ENCODE data around the gene SKI. TPM values are rescaled to one million over a fixed set of nuclear protein-coding genes. Genes with fewer than 3 reads are reported as not detected.

Gene SKI
- total and polyA plus RNA-seq, 8 donors = 55.8 to 89.0 (median 73.9) TPM

DNA sequence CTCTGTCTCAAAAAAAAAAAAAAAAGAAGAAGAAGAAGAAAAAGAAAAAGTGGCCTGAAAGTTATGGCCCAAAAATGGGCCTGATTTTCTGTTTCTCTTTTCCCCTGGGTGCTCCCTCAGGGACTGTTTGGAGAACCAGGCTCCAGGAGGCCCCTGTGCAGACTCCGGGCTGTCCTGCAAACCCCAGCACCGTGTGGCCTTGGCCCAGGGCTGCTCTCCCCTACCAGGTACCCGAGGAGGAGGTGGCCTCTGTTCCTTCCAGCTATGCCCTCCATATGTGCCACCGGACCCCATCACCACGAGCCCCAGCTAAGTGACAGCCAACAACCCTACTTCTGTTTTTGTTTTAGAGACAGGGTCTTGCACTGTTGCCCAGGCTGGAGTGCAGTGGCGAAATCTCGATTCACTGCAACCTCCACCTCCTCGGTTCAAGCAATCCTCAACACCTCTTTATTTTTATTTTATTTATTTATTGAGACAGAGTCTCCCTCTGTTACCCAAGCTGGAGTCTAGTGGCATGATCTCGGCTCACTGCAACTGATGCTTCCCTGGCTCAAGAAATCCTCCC is 26.0 kb upstream of the SKI start:
- Histone ChIP-seq H3K36me3 (no peaks in the 10 kb centered on the region), H3K4me3 (no peak overlapping the region), H3K9me3 (no peaks in the 10 kb centered on the region), H3K27me3 (no peaks in the 10 kb centered on the region), H3K27ac (no peak overlapping the region), H3K4me1 (peaks cover 16 to 53% of the 10 kb centered on the region in 2 donors)
- DNase-seq = peak in 1 of 4 donors; percentile 64
- intact Hi-C loops (cut with DNase I) = no loop called here
- ATAC-seq = no peak
- no peak for TF ChIP-seq CTCF (IDR thresholded peaks at IDR 0.05)

- DNase-seq (peak in 1 of 4 donors; percentile 55), ATAC-seq (no peak)
- no peak overlapping the region for H3K4me3 ChIP-seq
- no peak overlapping the region for H3K27ac ChIP-seq
- no peaks in the 10 kb centered on the region for H3K9me3 ChIP-seq
- no peak for TF ChIP-seq CTCF (IDR thresholded peaks at IDR 0.05)
- no peaks in the 10 kb centered on the region for H3K27me3 ChIP-seq
- H3K36me3 ChIP-seq = no peaks in the 10 kb centered on the region
- peaks cover 23 to 62% of the 10 kb centered on the region in 2 donors for H3K4me1 ChIP-seq
- intact Hi-C loops (cut with DNase I) = no loop called here
Measured at GRCh38 chr1:2202843-2203601, 25.1 kb upstream of the SKI start.

DNA sequence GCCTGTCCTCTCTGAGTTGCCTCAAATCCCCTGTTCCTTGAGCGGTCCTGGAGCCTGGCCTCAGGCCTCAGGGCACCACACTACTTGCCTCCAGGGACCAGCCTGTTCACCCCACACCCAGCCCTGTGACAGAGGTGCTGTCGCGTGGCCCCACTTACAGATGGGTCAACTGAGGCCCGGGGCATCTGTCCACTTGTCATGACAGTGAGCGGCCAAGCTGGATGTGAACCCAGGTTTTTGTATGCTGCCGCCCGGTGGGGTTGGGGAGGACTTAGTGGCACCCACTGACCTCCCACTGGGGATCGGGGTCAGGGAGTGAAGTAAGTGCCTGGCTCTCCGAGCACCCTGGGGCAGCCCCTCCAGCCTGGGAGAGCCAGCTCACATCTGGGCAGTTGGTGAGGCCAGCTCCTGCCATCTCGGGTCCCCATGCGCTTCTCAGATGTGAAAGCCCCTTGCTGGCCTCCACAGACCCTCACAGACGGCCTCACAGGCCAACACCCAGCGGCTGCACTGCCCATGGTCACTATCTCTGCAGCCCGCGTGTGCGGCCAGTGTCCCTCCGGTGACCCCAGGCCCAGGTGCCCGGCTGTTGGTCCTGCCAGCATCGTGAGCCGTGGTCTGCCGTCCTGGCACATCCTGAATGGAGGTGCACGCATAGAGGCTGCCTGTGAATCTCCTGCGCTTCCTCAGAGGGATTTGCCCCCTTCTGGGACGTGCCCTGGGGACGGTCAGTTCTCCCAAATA is 24.3 kb upstream of the SKI start:
- H3K27me3 ChIP-seq = no peaks in the 10 kb centered on the region
- H3K4me3 ChIP-seq = peak overlapping the region; percentile 33 to 43
- H3K4me1 ChIP-seq = peaks cover 24 to 66% of the 10 kb centered on the region in 2 donors
- DNase-seq (peak in 1 of 4 donors; percentile 83), ATAC-seq (no peak)
- peak overlapping the region; percentile 78 to 84 for H3K27ac ChIP-seq
- TF ChIP-seq CTCF (IDR thresholded peaks at IDR 0.05) = no peak
- no peaks in the 10 kb centered on the region for H3K9me3 ChIP-seq
- no peaks in the 10 kb centered on the region for H3K36me3 ChIP-seq
- intact Hi-C loops (cut with DNase I) = no loop called here

DNA sequence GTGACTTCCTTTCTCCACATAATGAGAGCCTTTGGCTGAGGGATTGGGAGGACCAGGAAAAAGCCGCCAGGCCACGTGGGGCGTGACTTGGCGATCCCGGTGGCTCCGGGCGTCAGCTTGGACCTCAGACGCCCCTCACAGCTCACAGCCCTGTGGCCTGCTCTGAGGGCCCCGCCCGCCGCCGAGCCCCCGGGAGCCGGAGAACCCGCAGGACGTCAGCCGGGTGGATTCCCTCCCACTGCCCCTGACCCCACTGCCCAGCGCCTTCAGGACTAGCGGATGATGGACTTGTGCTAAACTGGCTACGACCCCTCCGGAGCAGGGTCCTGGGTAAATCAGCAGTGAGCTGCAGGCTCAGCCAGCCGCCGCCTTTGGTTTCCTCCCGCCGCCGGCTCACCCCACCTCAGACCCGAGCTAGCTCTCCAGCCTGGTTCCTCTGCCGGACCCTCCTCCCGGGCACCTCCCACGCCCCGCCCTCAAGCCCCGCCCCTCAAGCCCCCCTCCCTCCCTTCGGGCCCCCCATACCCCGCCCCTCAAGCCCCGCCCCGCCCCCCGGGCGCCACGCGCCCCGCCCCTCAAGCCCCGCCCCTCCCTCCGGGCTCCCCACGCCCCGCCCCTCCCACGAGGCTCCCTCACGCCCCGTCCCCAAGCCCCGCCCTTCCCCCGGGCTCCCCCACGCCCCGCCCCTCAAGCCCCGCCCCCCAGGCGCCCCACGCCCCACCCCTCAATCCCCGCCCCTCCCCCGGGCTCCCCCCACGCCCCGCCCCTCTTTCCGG is 23.5 kb upstream of the SKI start:
- ATAC-seq = peak; percentile 62
- Histone ChIP-seq H3K4me1 (peaks cover 24 to 66% of the 10 kb centered on the region in 2 donors), H3K27me3 (no peaks in the 10 kb centered on the region), H3K9me3 (no peaks in the 10 kb centered on the region), H3K36me3 (no peaks in the 10 kb centered on the region), H3K27ac (peak overlapping the region; percentile 78 to 84), H3K4me3 (peak overlapping the region; percentile 33 to 55)
- no peak for TF ChIP-seq CTCF (IDR thresholded peaks at IDR 0.05)
- intact Hi-C loops (cut with DNase I) = no loop called here
- peak; percentile 66 to 93 (median 89) for DNase-seq
